ENCODE results near the gene BFSP1.
A peak's percentile ranks its signal among the peaks of the same experiment; 100 is the strongest.

DNA sequence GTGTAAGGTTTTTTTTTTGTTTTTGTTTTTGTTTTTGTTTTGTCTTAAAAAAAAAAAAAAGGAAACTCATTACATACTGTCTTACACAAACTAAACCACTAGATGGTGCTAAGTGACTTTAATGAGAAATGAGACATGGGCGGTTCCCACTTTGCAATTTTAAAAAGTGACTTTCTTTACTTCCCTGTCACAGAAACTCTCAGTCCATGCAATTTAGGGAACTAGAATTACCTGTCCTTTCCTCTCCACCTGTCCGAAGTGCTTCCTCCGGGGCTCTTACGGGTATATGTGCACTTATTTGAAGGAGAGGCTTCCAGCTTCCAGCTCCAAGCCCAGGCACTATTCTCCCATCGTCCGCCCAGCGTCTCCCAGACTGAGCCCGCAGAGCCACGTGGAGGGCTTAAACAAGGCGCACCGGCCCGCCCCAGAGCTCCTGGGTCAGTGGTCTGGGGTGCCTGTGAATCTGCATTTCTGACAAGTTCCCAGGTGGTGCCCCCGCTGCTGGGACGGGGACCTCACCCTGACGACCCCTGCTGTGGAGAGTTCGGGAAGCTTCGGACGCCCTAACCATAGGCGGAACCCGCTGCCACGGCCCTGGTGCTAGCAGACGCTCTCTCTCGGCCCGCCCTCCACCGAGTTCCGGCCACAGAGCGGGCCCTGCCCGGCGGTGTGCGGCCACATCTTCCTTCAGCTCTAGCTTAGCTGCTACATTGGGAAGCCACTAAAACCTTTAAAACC, 26.1 kb downstream of the BFSP1 start:
- TF ChIP-seq, protein P1, sequence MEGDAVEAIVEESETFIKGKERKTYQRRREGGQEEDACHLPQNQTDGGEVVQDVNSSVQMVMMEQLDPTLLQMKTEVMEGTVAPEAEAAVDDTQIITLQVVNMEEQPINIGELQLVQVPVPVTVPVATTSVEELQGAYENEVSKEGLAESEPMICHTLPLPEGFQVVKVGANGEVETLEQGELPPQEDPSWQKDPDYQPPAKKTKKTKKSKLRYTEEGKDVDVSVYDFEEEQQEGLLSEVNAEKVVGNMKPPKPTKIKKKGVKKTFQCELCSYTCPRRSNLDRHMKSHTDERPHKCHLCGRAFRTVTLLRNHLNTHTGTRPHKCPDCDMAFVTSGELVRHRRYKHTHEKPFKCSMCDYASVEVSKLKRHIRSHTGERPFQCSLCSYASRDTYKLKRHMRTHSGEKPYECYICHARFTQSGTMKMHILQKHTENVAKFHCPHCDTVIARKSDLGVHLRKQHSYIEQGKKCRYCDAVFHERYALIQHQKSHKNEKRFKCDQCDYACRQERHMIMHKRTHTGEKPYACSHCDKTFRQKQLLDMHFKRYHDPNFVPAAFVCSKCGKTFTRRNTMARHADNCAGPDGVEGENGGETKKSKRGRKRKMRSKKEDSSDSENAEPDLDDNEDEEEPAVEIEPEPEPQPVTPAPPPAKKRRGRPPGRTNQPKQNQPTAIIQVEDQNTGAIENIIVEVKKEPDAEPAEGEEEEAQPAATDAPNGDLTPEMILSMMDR (IDR thresholded peaks at IDR 0.05) = peak; percentile 25 to 66 (median 57)
- TF ChIP-seq POLR2A (IDR thresholded peaks at IDR 0.05) = no peak
- no peak for TF ChIP-seq EP300 (IDR thresholded peaks at IDR 0.05)
